HG03064 (cell line): ENCODE data around the gene LRRC8D.
"Not testable (repeated sequence)": the region's sequence is repeated elsewhere in the genome, so short reads cannot be mapped to it uniquely, and the experiment has no call there.

Source experiments
- ATAC-seq: cut with Tn5 transposase; IDR thresholded peaks from one replicate; pipeline ENCODE4 v1.9.1; 2021; ENCODE audit warnings: low read depth; ENCODE audit not compliant: unreplicated experiment

The LRRC8D gene

GRCh38 chr1:89982846-89983245 lies 162.0 kb downstream of the LRRC8D start:
- ATAC-seq, result not testable (repeated sequence)

- not testable (repeated sequence) for ATAC-seq
These were observed 163.8 kb downstream of the LRRC8D start for GRCh38 chr1:89984564-89985116.

DNA sequence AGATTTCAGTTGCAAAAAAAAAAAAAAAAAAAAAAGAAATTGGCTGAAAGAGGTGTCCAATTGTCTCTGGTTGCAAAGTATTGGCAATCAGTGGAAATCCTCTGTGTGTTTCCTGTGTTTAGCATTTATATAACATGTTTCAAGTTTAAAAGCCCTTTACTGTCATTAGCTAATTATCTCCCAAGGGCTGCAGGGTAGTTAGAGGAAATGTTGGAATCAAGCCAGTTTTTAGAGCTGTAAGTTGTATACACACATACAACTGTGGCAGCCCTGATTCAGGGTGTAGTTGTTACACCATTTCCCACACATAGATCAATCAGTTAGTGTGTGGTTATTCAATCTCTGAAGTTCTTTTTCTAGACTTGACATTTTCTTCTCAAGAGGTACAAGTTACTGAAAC lies 165.2 kb downstream of the LRRC8D start:
- no peak for ATAC-seq
